GM21528 (cell line): ENCODE data around the gene PTHLH.

Source experiments
- ATAC-seq: cut with Tn5 transposase; IDR thresholded peaks from one replicate; pipeline ENCODE4 v1.9.1; 2021; ENCODE audit warnings: mild to moderate bottlenecking, moderate library complexity; ENCODE audit not compliant: unreplicated experiment, low FRiP score

PTHLH gene

GRCh38 chr12:27972721-27973120 is at the start of gene PTHLH:
TSS of gene PTHLH (minus strand) at chr12:27972733. CDS start at chr12:27969494, 3,239 bp downstream.
- ATAC-seq = no peak

- no peak for ATAC-seq
These were observed 49.2 kb upstream of the PTHLH start for GRCh38 chr12:28021704-28022103.

- ATAC-seq = no peak
These were observed 45.3 kb upstream of the PTHLH start for GRCh38 chr12:28017873-28018255.

GRCh38 chr12:28017126-28017872 is 44.8 kb upstream of the PTHLH start:
- ATAC-seq = no peak

GRCh38 chr12:28015165-28015564 is 42.6 kb upstream of the PTHLH start:
- ATAC-seq = no peak

- ATAC-seq = no peak
These were observed 41.7 kb upstream of the PTHLH start for GRCh38 chr12:28014196-28014595.

GRCh38 chr12:28012333-28012918 is 39.9 kb upstream of the PTHLH start:
- ATAC-seq = no peak

- ATAC-seq = no peak
These were observed 37.5 kb upstream of the PTHLH start for GRCh38 chr12:28010036-28010435.

- ATAC-seq = no peak
These were observed 27.4 kb upstream of the PTHLH start for GRCh38 chr12:27999970-28000369.

- no peak for ATAC-seq
These were observed 27.0 kb upstream of the PTHLH start for GRCh38 chr12:27999521-27999920.

- ATAC-seq = no peak
These were observed 26.1 kb upstream of the PTHLH start for GRCh38 chr12:27998658-27999057.

- no peak for ATAC-seq
These were observed 25.6 kb upstream of the PTHLH start for GRCh38 chr12:27998170-27998569.

GRCh38 chr12:27996761-27997160 is 24.2 kb upstream of the PTHLH start:
- no peak for ATAC-seq

- no peak for ATAC-seq
These were observed 22.9 kb upstream of the PTHLH start for GRCh38 chr12:27995406-27995805.

GRCh38 chr12:27988594-27989233 is 16.2 kb upstream of the PTHLH start:
- no peak for ATAC-seq

- no peak for ATAC-seq
These were observed 14.8 kb upstream of the PTHLH start for GRCh38 chr12:27987331-27987730.

- no peak for ATAC-seq
These were observed 11.7 kb upstream of the PTHLH start for GRCh38 chr12:27984275-27984674.

- ATAC-seq = no peak
These were observed 10.4 kb upstream of the PTHLH start for GRCh38 chr12:27982951-27983350.

- ATAC-seq = no peak
These were observed 9.9 kb upstream of the PTHLH start for GRCh38 chr12:27982385-27982784.

- no peak for ATAC-seq
These were observed 9.3 kb upstream of the PTHLH start for GRCh38 chr12:27981874-27982273.

- no peak for ATAC-seq
These were observed 6.6 kb upstream of the PTHLH start for GRCh38 chr12:27979145-27979544.
